A549 (cell line): ENCODE measurements around the gene PCDH8. TPM values are rescaled to one million over a fixed set of nuclear protein-coding genes. Genes with fewer than 3 reads are reported as not detected.

Source experiments
- ATAC-seq, 2 experiments: fragments of 200-7000 bp in 1 of 2; fragments of >200 bp in 1 of 2; cut with Nextera tagmentation in 1 of 2; cut with Tn5 transposase in 1 of 2; 3 replicates each; pipeline versions ENCODE4 v1.8.0 to v1.9.1; 2018 to 2020; ENCODE audit warnings: mild to moderate bottlenecking in 1 of 2, moderate library complexity in 1 of 2
- CTCF ChIA-PET: fragments of 300-600 bp; sonication (Branson Sonifier 250); formaldehyde crosslinking; extraction: SDS; loops from one replicate; lab custom pipeline; 2021; ENCODE audit warnings: antibody characterized with exemption, inconsistent platforms; lab: Yijun Ruan, JAX
- POLR2A ChIA-PET: fragments of 350-600 bp; formaldehyde crosslinking; extraction: SDS; loops from one replicate; lab custom pipeline; 2021; ENCODE audit warnings: antibody characterized with exemption, inconsistent platforms; lab: Yijun Ruan, JAX
- DNase-seq, 2 experiments: peaks; one replicate each; pipeline versions ENCODE4 v3.0.0 to v3.0.0-alpha.2; 2011 to 2016; ENCODE audit warnings: low read depth in 1 of 2, low spot score in 1 of 2
- FAIRE-seq: peaks from 2 replicates; lab custom pipeline; 2011; peaks lifted over from hg19 to GRCh38; lab: Jason Lieb, UNC
- H3K27ac ChIP-seq, 2 experiments: fragments of >200 bp; sonication (Bioruptor Twin); formaldehyde crosslinking; 3 replicates each; pipeline ENCODE4 v1.5.1; 2016 to 2017
- H3K4me1 ChIP-seq: fragments of >200 bp; sonication (Bioruptor Twin); formaldehyde crosslinking; 3 replicates; pipeline ENCODE4 v1.6.1; 2016
- H3K4me2 ChIP-seq: fragments of >200 bp; sonication (Bioruptor Twin); formaldehyde crosslinking; 3 replicates; pipeline ENCODE4 v1.6.1; 2016
- H3K4me3 ChIP-seq: fragments of >200 bp; sonication (Bioruptor Twin); formaldehyde crosslinking; 3 replicates; pipeline ENCODE4 v1.5.1; 2016
- H3K9me3 ChIP-seq: fragments of >200 bp; sonication (Bioruptor Twin); formaldehyde crosslinking; 3 replicates; pipeline ENCODE4 v1.6.1; 2016
- CBX2 ChIP-seq: fragments of 200-600 bp; sonication (generic); IDR thresholded peaks from 2 replicates; pipeline ENCODE4 v1.6.1; 2016; ENCODE audit warnings: low read depth, mild to moderate bottlenecking, borderline replicate concordance
- CEBPB ChIP-seq, 2 experiments: fragments of >200 bp in 1 of 2; sonication (Bioruptor Twin) in 1 of 2; formaldehyde crosslinking in 1 of 2; IDR thresholded peaks; 2 replicates each; pipeline ENCODE4 v1.6.1; 2012 to 2016
- FOSB ChIP-seq: fragments of 250-450 bp; sonication (Bioruptor Pico); IDR thresholded peaks from 2 replicates; pipeline ENCODE4 v1.5.0; 2020; ENCODE audit warnings: mild to moderate bottlenecking, moderate library complexity
- FOXS1 ChIP-seq: fragments of 250-450 bp; sonication (Bioruptor Pico); IDR thresholded peaks from 2 replicates; pipeline ENCODE4 v1.5.0; 2020; ENCODE audit warnings: mild to moderate bottlenecking, moderate library complexity
- HDAC2 ChIP-seq: fragments of 200-600 bp; sonication (generic); IDR thresholded peaks from 2 replicates; pipeline ENCODE4 v1.6.1; 2016
- HEYL ChIP-seq: fragments of 250-450 bp; sonication (Bioruptor Pico); IDR thresholded peaks from 2 replicates; pipeline ENCODE4 v1.8.0; 2021; ENCODE audit warnings: mild to moderate bottlenecking, moderate library complexity
- HOXA7 ChIP-seq: fragments of 250-450 bp; sonication (Bioruptor Pico); IDR thresholded peaks from 2 replicates; pipeline ENCODE4 v1.5.0; 2020; ENCODE audit warnings: mild to moderate bottlenecking, moderate library complexity
- HOXB13 ChIP-seq: fragments of 250-450 bp; sonication (Bioruptor Pico); IDR thresholded peaks from 2 replicates; pipeline ENCODE4 v1.5.0; 2020; ENCODE audit warnings: low read depth, mild to moderate bottlenecking, moderate library complexity
- JUNB ChIP-seq: fragments of >200 bp; sonication (Bioruptor Twin); formaldehyde crosslinking; IDR thresholded peaks from 2 replicates; pipeline ENCODE4 v1.6.1; 2016
- KDM5A ChIP-seq: fragments of 200-600 bp; sonication (generic); IDR thresholded peaks from 2 replicates; pipeline ENCODE4 v1.6.1; 2016; ENCODE audit warnings: antibody characterized with exemption, mild to moderate bottlenecking
- NR3C1 ChIP-seq: fragments of >200 bp; sonication (Bioruptor Twin); formaldehyde crosslinking; IDR thresholded peaks from 3 replicates; pipeline ENCODE4 v1.6.1; 2017
- POLR2AphosphoS2 ChIP-seq: conservative IDR thresholded peaks from 2 replicates; pipeline ENCODE4 v1.6.1; 2012; ENCODE audit warnings: low read length, improper control_type of control experiment, inconsistent platforms
- RAD21 ChIP-seq, 2 experiments: fragments of >200 bp in 1 of 2; sonication (Bioruptor Twin) in 1 of 2; formaldehyde crosslinking in 1 of 2; IDR thresholded peaks in 1 of 2; conservative IDR thresholded peaks in 1 of 2; 2 replicates in 1 of 2; 3 replicates in 1 of 2; pipeline ENCODE4 v1.6.1; 2012 to 2018; ENCODE audit warnings: inconsistent platforms in 1 of 2
- RCOR1 ChIP-seq: fragments of 150-350 bp; IDR thresholded peaks from 2 replicates; pipeline ENCODE4 v1.6.1; 2014; ENCODE audit warnings: antibody characterized with exemption, low read length, low read depth
- SMC3 ChIP-seq: fragments of >200 bp; sonication (Bioruptor Twin); formaldehyde crosslinking; IDR thresholded peaks from 3 replicates; pipeline ENCODE4 v1.6.1; 2018; ENCODE audit warnings: inconsistent platforms
- ZFP36 ChIP-seq: fragments of 450-650 bp; IDR thresholded peaks from 2 replicates; pipeline ENCODE4 v1.6.1; 2014; ENCODE audit warnings: borderline replicate concordance; ENCODE audit not compliant: partially characterized antibody
- ZNF302 ChIP-seq: fragments of 250-450 bp; sonication (Bioruptor Pico); IDR thresholded peaks from 2 replicates; pipeline ENCODE4 v1.9.0; 2021; ENCODE audit warnings: inconsistent platforms, mild to moderate bottlenecking, moderate library complexity
- ZSCAN20 ChIP-seq: fragments of 250-450 bp; sonication (Bioruptor Pico); IDR thresholded peaks from 2 replicates; pipeline ENCODE4 v1.8.0; 2022; ENCODE audit warnings: mild to moderate bottlenecking, moderate library complexity
- WGBS: methylation state at CpG from one replicate; pipeline ENCODE4 v1.1.6; 2017; ENCODE audit errors: missing lambda C conversion rate; 5-methylcytosine and 5-hydroxymethylcytosine counted together
- polyA plus RNA-seq, 4 experiments: library from polyadenylated mRNA; depleted of rRNA in 3 of 4; stranded (reverse); fragments of >200 nt; fragmentation: RNase III in 1 of 4; extraction: RNeasy Plus Mini Kit Qiagen cat#74134 plus additional on column Dnase treatment in 1 of 4; gene quantifications; 2 replicates in 3 of 4; 3 replicates in 1 of 4; pipeline ENCODE4 v1.2.3, GENCODE V29; 2011 to 2017
- small RNA-seq, 6 experiments: library from RNA; depleted of rRNA; stranded (forward); fragments of <200 nt; gene quantifications; one replicate each; pipeline ENCODE3, GENCODE V24; 2012
- TF ChIP-seq, protein P1 (sequence below): fragments of >200 bp; sonication (Bioruptor Twin); formaldehyde crosslinking; IDR thresholded peaks from 3 replicates; pipeline ENCODE4 v1.6.1; 2016
- TF ChIP-seq, protein P2 (sequence below): IDR thresholded peaks from 2 replicates; pipeline ENCODE4 v1.6.1; 2012; ENCODE audit warnings: low read depth, borderline replicate concordance
- TF ChIP-seq, protein P3 (sequence below): fragments of 450-650 bp; IDR thresholded peaks from 2 replicates; pipeline ENCODE4 v1.6.1; 2014; ENCODE audit warnings: antibody characterized with exemption

PCDH8 gene
- polyA plus RNA-seq, 2 of the 4 experiments (the other 2 are of a cell fraction) = not detected

DNA sequence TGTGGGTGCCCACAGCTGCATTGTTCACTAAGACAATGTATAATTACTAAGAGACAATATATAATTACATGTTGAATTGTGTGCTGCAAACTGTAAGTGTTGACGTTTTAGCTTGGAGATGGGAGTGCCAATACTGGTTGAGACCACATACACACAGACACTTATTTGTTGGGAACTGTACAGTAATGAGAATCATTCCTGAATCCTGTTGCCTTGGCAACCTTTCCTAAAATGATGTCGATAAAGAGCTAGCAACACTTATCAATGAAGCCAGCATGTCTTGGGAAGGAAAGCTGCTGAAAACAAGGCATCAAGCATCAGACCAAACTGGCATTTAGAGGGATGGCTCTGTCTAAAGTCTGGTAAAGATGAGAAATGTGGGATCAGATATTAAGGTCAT is 51.3 kb downstream of the PCDH8 start:
- H3K4me3 ChIP-seq = no peak overlapping the region
- FAIRE-seq (no peak), DNase-seq (no peak), ATAC-seq (no peak)
- no peak overlapping the region for H3K4me2 ChIP-seq
- 9% methylated on average over 2 of the region's 2 CpGs for WGBS
- H3K27ac ChIP-seq = no peak overlapping the region
- no peaks in the 10 kb centered on the region for H3K9me3 ChIP-seq
- ChIA-PET POLR2A (no interaction called here), CTCF (interaction anchor here (1.6 kb wide), 1 partner anchor 12 kb away, joined by 3 read pairs; no protein-coding TSS in a partner anchor)
- H3K4me1 ChIP-seq = no peaks in the 10 kb centered on the region
- TF ChIP-seq CEBPB (IDR thresholded peaks at IDR 0.05) = no peak

DNA sequence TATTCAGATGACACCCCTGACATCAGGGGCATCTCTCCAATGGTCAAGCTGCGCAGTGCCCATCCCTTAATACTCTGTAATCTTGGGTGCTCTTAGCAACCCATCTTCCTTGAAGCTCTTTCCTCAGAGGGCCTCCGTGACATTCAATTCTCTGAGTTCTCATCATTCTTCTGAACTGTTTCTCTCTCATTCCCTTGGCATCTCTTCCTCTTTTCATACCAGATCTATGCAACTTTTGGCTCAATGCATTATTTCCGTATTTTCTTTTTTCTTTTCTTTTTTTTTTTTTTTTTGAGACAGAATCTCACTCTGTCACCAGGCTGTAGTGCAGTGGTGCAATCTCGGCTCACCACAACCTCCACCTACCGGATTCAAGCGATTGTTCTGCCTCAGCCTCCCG is 53.9 kb downstream of the PCDH8 start:
- Histone ChIP-seq H3K9me3 (no peaks in the 10 kb centered on the region), H3K27ac (no peak overlapping the region), H3K4me2 (no peak overlapping the region), H3K4me3 (no peak overlapping the region), H3K4me1 (no peaks in the 10 kb centered on the region)
- FAIRE-seq = no peak
- TF ChIP-seq HOXB13 (no peak), RCOR1 (no peak), SMC3 (no peak), FOXS1 (CRISPR knock-in tag) (no peak), JUNB (no peak), FOSB (no peak), RAD21 (conservative IDR thresholded peaks at IDR 0.05 in 1 of 2, IDR thresholded peaks at IDR 0.05 in 1 of 2) (no peak), HEYL (no peak), KDM5A (no peak), HDAC2 (no peak), CBX2 (no peak), ZFP36 (no peak), ZNF302 (CRISPR knock-in tag) (no peak)
- TF ChIP-seq, protein P1, sequence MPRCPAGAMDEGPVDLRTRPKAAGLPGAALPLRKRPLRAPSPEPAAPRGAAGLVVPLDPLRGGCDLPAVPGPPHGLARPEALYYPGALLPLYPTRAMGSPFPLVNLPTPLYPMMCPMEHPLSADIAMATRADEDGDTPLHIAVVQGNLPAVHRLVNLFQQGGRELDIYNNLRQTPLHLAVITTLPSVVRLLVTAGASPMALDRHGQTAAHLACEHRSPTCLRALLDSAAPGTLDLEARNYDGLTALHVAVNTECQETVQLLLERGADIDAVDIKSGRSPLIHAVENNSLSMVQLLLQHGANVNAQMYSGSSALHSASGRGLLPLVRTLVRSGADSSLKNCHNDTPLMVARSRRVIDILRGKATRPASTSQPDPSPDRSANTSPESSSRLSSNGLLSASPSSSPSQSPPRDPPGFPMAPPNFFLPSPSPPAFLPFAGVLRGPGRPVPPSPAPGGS = no peak
- TF ChIP-seq, protein P2, sequence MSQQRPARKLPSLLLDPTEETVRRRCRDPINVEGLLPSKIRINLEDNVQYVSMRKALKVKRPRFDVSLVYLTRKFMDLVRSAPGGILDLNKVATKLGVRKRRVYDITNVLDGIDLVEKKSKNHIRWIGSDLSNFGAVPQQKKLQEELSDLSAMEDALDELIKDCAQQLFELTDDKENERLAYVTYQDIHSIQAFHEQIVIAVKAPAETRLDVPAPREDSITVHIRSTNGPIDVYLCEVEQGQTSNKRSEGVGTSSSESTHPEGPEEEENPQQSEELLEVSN = no peak
- 6% methylated on average over 7 of the region's 7 CpGs for WGBS
- ChIA-PET POLR2A (no interaction called here), CTCF (no interaction called here)
- no peak for ATAC-seq
- DNase-seq = no peak

DNA sequence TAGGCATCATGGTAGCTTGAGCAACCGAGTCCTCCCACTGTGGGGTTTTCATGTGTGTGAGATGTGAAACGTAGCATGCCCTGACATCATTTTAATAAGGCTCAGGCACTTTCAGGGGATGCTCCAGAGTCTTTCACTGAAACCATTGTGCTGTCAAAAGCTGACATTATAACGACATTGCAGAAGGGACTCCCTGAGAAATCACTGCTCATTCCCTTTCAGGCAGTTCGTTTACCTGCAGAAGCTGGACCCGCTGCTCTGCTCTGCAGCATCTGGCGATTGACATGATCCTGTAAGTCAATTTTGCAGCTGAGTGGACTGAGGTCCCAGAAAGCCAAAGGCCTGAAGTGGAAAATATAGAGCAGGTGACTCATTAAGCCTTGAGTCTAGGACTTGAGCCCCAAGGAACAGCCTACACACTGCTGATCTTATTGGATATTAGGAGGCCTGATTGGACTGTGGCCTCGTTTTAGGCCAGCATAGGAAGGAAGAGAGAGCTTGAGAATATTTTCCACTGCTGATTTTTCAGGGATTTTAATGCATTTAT is 54.9 kb downstream of the PCDH8 start:
- ChIA-PET POLR2A (no interaction called here), CTCF (no interaction called here)
- TF ChIP-seq HOXA7 (CRISPR knock-in tag) (no peak), ZSCAN20 (CRISPR knock-in tag) (no peak), NR3C1 (no peak), POLR2AphosphoS2 (no peak)
- TF ChIP-seq, protein P3, sequence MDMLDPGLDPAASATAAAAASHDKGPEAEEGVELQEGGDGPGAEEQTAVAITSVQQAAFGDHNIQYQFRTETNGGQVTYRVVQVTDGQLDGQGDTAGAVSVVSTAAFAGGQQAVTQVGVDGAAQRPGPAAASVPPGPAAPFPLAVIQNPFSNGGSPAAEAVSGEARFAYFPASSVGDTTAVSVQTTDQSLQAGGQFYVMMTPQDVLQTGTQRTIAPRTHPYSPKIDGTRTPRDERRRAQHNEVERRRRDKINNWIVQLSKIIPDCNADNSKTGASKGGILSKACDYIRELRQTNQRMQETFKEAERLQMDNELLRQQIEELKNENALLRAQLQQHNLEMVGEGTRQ = no peak
- FAIRE-seq (no peak), ATAC-seq (no peak), DNase-seq (no peak)
- H3K4me2 ChIP-seq = no peak overlapping the region
- no peak overlapping the region for H3K27ac ChIP-seq
- no peaks in the 10 kb centered on the region for H3K4me1 ChIP-seq
- H3K4me3 ChIP-seq = no peak overlapping the region
- WGBS = 2% methylated on average over 7 of the region's 7 CpGs
- H3K9me3 ChIP-seq = no peaks in the 10 kb centered on the region

Small RNA genes within 50 kb of the gene (small RNA-seq; reads per million reads assigned to genes)
- gene MIR759 = 0 reads per million in 6 experiments

Other genes starting within 250 kb of the PCDH8 start
- 6.3 and 8.5 TPM in 2 replicates for gene HNRNPA1L2, start 206.2 kb downstream of the PCDH8 start, polyA plus RNA-seq (2011; rRNA removed)
- 5.8 to 6.3 TPM (median 6.2 TPM) in 3 replicates for gene HNRNPA1L2, start 206.2 kb downstream of the PCDH8 start, polyA plus RNA-seq (2017; fragmentation: RNase III; extraction: RNeasy Plus Mini Kit Qiagen cat#74134 plus additional on column Dnase treatment)
- gene SUGT1, start 195.8 kb downstream of the PCDH8 start, polyA plus RNA-seq (2011; rRNA removed) = 37.7 and 56.4 TPM in 2 replicates
- 60.4 to 62.1 TPM (median 61.4 TPM) in 3 replicates for gene SUGT1, start 195.8 kb downstream of the PCDH8 start, polyA plus RNA-seq (2017; fragmentation: RNase III; extraction: RNeasy Plus Mini Kit Qiagen cat#74134 plus additional on column Dnase treatment)
- gene CNMD, start 108.8 kb downstream of the PCDH8 start, polyA plus RNA-seq (2011; rRNA removed) = not detected in 2 replicates
- gene CNMD, start 108.8 kb downstream of the PCDH8 start, polyA plus RNA-seq (2017; fragmentation: RNase III; extraction: RNeasy Plus Mini Kit Qiagen cat#74134 plus additional on column Dnase treatment) = not detected in 3 replicates
- not detected in 2 replicates for gene OLFM4, start 180.2 kb upstream of the PCDH8 start, polyA plus RNA-seq (2011; rRNA removed)
- not detected in 3 replicates for gene OLFM4, start 180.2 kb upstream of the PCDH8 start, polyA plus RNA-seq (2017; fragmentation: RNase III; extraction: RNeasy Plus Mini Kit Qiagen cat#74134 plus additional on column Dnase treatment)